ENCODE results near the gene ENTPD2.
"Not testable (repeated sequence)": the region's sequence is repeated elsewhere in the genome, so short reads cannot be mapped to it uniquely, and the experiment has no call there.

The ENTPD2 gene

GRCh38 chr9:137063311-137064026 lies 9.6 kb upstream of the ENTPD2 start:
- DNase-seq = no peak

- DNase-seq = not testable (repeated sequence)
Measured at GRCh38 chr9:137062798-137063197, 8.9 kb upstream of the ENTPD2 start.

GRCh38 chr9:137062384-137062783 lies 8.5 kb upstream of the ENTPD2 start:
- no peak for DNase-seq

GRCh38 chr9:137058521-137059234 lies 4.8 kb upstream of the ENTPD2 start:
- DNase-seq = no peak

GRCh38 chr9:137057545-137057944 lies 3.7 kb upstream of the ENTPD2 start:
- peak; percentile 61 for DNase-seq

- no peak for DNase-seq
Measured at GRCh38 chr9:137056739-137057415, 3.0 kb upstream of the ENTPD2 start.

- peak; percentile 73 for DNase-seq
Measured at GRCh38 chr9:137055385-137056364, 1.8 kb upstream of the ENTPD2 start.

- DNase-seq = no peak
Measured at GRCh38 chr9:137054932-137055384, 1.1 kb upstream of the ENTPD2 start.

- DNase-seq = no peak
Measured at GRCh38 chr9:137052998-137053943, 590 bp downstream of the ENTPD2 start.

- no peak for DNase-seq
Measured at GRCh38 chr9:137052293-137052692, 1.6 kb downstream of the ENTPD2 start.

GRCh38 chr9:137051145-137051724 lies 2.6 kb downstream of the ENTPD2 start:
- DNase-seq = no peak

GRCh38 chr9:137050570-137050969 lies 3.3 kb downstream of the ENTPD2 start:
- no peak for DNase-seq

GRCh38 chr9:137049544-137050449 lies 4.1 kb downstream of the ENTPD2 start:
- no peak for DNase-seq

- DNase-seq = no peak
Measured at GRCh38 chr9:137048655-137049543, 5.0 kb downstream of the ENTPD2 start.

- DNase-seq = no peak
Measured at GRCh38 chr9:137046088-137046787, 7.6 kb downstream of the ENTPD2 start, which contains the start of gene NPDC1. Gene NPDC1, minus strand, starts transcription at chr9:137046177. Its CDS starts 188 bp downstream, at chr9:137045989.

GRCh38 chr9:137045294-137046087 lies 8.4 kb downstream of the ENTPD2 start:
- no peak for DNase-seq

Measured in NCI-H446 treated with DMSO at 0.1 percent for 48 hours (cell line).